K562 (cell line): ENCODE data around the gene CD2. TPM values are rescaled to one million over a fixed set of nuclear protein-coding genes. Genes with fewer than 3 reads are reported as not detected.
A peak's percentile ranks its signal among the peaks of the same experiment; 100 is the strongest.

Source experiments
- CBX1 ChIP-seq: sonication (generic); IDR thresholded peaks from 2 replicates; pipeline ENCODE4 v1.6.1; 2016; ENCODE audit warnings: antibody characterized with exemption, low read depth, mild to moderate bottlenecking
- CBX5 ChIP-seq: IDR thresholded peaks from 2 replicates; pipeline ENCODE4 v1.6.1; 2014; ENCODE audit warnings: low read depth, borderline replicate concordance
- ERF ChIP-seq: fragments of 450-650 bp; formaldehyde crosslinking; IDR thresholded peaks from 2 replicates; pipeline ENCODE4 v1.4.0; 2020; ENCODE audit warnings: mild to moderate bottlenecking, mixed read lengths
- SREBF1 ChIP-seq: fragments of 150-350 bp; IDR thresholded peaks from 2 replicates; pipeline ENCODE4 v1.6.1; 2014; ENCODE audit warnings: antibody characterized with exemption, low read depth, low read length, borderline replicate concordance
- STAT5B ChIP-seq: fragments of 250-450 bp; sonication (Bioruptor Pico); IDR thresholded peaks from 2 replicates; pipeline ENCODE4 v1.8.0; 2021; ENCODE audit warnings: mild to moderate bottlenecking, inconsistent platforms
- TRIM25 ChIP-seq: fragments of 450-650 bp; IDR thresholded peaks from 2 replicates; pipeline ENCODE4 v1.7.0; 2016; ENCODE audit warnings: borderline replicate concordance
- XRCC3 ChIP-seq: fragments of 450-650 bp; IDR thresholded peaks from 2 replicates; pipeline ENCODE4 v1.6.1; 2017; ENCODE audit warnings: mild to moderate bottlenecking, moderate library complexity
- ZNF280B ChIP-seq: fragments of 250-450 bp; sonication (Bioruptor Pico); IDR thresholded peaks from 2 replicates; pipeline ENCODE4 v1.5.1; 2021; ENCODE audit warnings: mild to moderate bottlenecking
- ZNF445 ChIP-seq: fragments of 250-450 bp; sonication (Bioruptor Pico); IDR thresholded peaks from 2 replicates; pipeline ENCODE4 v1.4.0; 2020; ENCODE audit warnings: low read depth, mild to moderate bottlenecking, moderate library complexity
- ZNF561 ChIP-seq: fragments of 450-650 bp; formaldehyde crosslinking; conservative IDR thresholded peaks from 2 replicates; pipeline ENCODE4 v1.4.0; 2020; ENCODE audit warnings: mild to moderate bottlenecking, moderate library complexity
- polyA plus RNA-seq, 8 experiments: library from polyadenylated mRNA; depleted of rRNA in 4 of 8; stranded (reverse) in 5 of 8; unstranded in 3 of 8; fragments of >200 nt; fragmentation: Nextera tagmentation in 2 of 8; fragmentation: Illumina TruSeq in 1 of 8; extraction: Ambion mirVana in 2 of 8; extraction: Trizol in 1 of 8; gene quantifications; 2 replicates each; pipeline versions ENCODE4 v1.2.1 to v1.2.3, GENCODE V29; 2011 to 2014; ENCODE audit warnings: inconsistent platforms in 1 of 8, missing spikeins in 1 of 8
- total RNA-seq, 7 experiments: library from RNA; depleted of rRNA in 6 of 7; stranded (reverse); fragments of >200 nt in 6 of 7; fragmentation: Illumina TruSeq in 2 of 7; extraction: Trizol in 2 of 7; gene quantifications; 2 replicates each; pipeline versions ENCODE4 v1.2.1 to v1.2.3, GENCODE V29; 2011 to 2021; ENCODE audit warnings: low replicate concordance in 1 of 7

The CD2 gene
- total and polyA plus RNA-seq, 9 of the 15 experiments (the other 6 are each of a cell fraction or from before 2014, with no cell fraction given): 0.07 to 0.16 TPM; not detected in 7

GRCh38 chr1:116748272-116748671 is 6.0 kb upstream of the CD2 start (continued):
- TF ChIP-seq ZNF280B (0 out of 2 replicates have a peak, but pooled peaks have one; percentile 38), ERF (CRISPR knock-in tag) (no peak), SREBF1 (no peak), ZNF561 (CRISPR knock-in tag) (peak; percentile 95), CBX5 (peak; percentile 99), TRIM25 (no peak), XRCC3 (peak; percentile 85; the same call in 1 of the 2 replicates), CBX1 (peak; percentile 90; the same call in 1 of the 2 replicates), STAT5B (no peak), ZNF445 (CRISPR knock-in tag) (peak; percentile 76; the same call in 1 of the 2 replicates)
- TF ChIP-seq, all 486 proteins: peak for 14
